Measurements from ENCODE around the gene NTSR2.

GRCh38 chr2:11679486-11680181, 9.6 kb upstream of the NTSR2 start:
- TF ChIP-seq, protein P1, sequence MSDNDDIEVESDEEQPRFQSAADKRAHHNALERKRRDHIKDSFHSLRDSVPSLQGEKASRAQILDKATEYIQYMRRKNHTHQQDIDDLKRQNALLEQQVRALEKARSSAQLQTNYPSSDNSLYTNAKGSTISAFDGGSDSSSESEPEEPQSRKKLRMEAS (IDR thresholded peaks at IDR 0.05; ENCODE audit: insufficient read depth, insufficient read length), result no peak
- TF ChIP-seq CTCF (IDR thresholded peaks at IDR 0.05; ENCODE audit: extremely low read depth in 1 of 2, insufficient read depth in 1 of 2, low read depth in 1 of 2, low read length in 2 of 2), result no peak
- TF ChIP-seq EZH2 (IDR thresholded peaks at IDR 0.05; ENCODE audit: borderline replicate concordance, low read depth, low read length, severe bottlenecking), result no peak
- TF ChIP-seq MYC (IDR thresholded peaks at IDR 0.05; ENCODE audit: low read depth, low read length), result no peak
- TF ChIP-seq POLR2A (IDR thresholded peaks at IDR 0.05; ENCODE audit: low read depth, low read length), result no peak
- TF ChIP-seq POLR2AphosphoS5 (IDR thresholded peaks at IDR 0.05; ENCODE audit: insufficient read depth, low read depth, low read length), result no peak
